ENCODE results near the gene ELOVL4. TPM values are rescaled to one million over a fixed set of nuclear protein-coding genes. Genes with fewer than 3 reads are reported as not detected.

Gene ELOVL4
- total RNA-seq, 1 donor from 2014 or later: 6.8 TPM

GRCh38 chr6:79911992-79912391, 35.4 kb downstream of the ELOVL4 start:
- peak; percentile 68 for ATAC-seq

GRCh38 chr6:79909517-79909916, 37.8 kb downstream of the ELOVL4 start:
- no peak for ATAC-seq

DNA sequence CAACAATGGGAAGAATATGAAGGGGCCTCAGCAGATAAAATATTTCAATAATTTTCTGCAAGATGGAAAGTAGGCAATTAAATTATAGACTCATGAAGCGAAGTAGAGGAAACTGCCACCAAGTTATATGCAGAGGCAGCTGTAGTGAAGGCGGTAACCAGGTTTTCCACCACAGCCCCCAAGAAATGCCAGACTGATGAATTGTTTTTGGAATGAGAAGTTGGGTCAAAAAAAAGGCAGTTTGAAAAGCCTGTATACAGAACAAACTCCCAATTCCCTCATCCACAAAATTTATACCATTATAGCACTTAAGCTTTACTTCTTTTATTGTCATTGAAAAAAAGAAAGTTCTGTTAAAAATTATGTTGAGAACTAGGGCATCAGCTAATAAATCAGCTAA, 45.3 kb downstream of the ELOVL4 start:
- ATAC-seq: no peak

- no peak for ATAC-seq
Measured at GRCh38 chr6:79898076-79898475, 49.3 kb downstream of the ELOVL4 start.

GRCh38 chr6:79896075-79896449, 51.3 kb downstream of the ELOVL4 start:
- peak; percentile 11 for ATAC-seq

DNA sequence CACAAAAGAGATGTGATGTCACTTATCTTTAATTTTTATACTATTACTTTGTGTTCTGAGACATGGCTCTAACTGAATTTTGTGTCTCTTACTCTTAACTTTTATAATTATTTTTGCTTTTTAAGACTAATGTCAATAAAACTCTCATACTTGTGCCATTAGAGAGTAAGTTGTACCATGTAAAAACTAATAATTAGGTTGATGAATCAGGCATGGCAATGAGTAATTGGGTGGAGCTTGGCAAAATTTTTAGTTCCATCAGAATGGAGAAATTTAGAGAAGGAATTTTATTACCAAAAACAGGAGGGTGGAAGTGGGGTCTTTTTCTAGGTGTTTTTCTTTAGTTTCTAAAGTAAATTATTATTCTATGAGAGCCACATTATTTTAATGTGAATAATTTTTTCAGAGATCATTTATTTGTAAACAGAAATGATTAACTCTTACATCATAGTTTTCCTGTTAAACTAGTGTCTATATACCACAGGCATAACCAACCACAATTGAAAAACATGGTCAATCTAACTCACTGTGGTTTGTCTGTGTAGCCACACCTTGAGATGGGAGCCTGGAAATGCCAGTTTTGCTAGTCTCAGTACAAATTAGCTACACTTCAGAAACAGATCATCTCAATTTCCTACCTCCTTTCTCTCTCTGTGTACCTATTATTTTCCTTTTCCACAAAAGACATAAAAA, 51.8 kb downstream of the ELOVL4 start:
- ATAC-seq: peak; percentile 97

DNA sequence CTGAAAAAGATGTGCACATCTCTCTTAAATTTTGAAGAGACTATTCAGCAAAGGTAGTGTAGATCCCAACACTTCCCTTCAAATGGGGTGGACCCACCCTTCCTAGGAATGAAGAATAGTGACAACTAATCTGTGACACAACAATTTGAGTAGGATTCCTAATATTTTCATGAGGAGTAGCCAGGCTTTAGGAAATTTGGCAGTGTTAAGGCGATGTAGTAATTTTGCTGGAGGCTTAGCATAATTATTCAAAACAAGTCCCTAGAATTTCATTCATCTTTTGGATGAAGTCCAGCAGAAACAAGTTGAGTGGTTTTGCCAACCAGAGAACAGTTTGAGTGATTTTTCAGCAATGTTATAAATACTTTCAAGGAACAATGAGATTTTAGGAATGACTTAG, 52.4 kb downstream of the ELOVL4 start:
- ATAC-seq: peak; percentile 69

DNA sequence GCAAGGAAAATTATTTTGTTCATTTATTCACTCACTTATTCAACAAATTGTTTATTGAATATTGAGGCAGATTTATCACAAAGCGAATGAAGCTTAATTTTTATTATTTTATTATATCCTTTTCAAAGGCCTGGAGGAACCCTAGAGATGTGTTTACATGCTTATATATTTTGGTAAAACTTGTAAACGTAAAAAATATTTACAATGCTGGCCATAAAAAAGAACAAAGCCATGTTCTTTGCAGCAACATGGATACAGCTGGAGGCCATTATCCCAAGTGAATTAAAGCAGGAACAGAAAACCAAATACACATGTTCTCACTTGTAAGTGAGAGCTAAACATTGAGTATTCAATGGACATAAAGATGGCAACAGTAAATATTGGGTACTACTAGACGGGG, 58.8 kb downstream of the ELOVL4 start:
- ATAC-seq: no peak

- ATAC-seq: peak; percentile 54
Measured at GRCh38 chr6:79878142-79878748, 69.1 kb downstream of the ELOVL4 start.

GRCh38 chr6:79874531-79875134, 72.7 kb downstream of the ELOVL4 start:
- no peak for ATAC-seq

DNA sequence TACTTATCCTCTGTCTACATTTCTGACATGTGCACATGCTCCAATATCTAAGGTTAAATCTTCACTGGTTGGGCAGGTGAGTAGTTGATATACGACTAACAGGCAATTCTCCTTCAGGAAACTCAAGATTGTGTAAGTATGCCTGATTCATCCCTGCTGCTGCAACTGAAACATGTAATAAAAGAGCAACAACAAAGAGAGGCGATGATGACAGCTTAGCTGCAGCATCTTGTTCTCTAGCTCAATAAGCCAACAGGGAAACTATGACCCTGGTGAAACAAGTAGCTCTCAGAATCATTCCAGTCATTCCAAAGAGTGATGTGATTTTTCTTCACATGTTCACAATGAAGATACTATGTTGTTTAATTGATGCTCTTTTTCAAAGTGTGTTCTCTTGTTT, 74.4 kb downstream of the ELOVL4 start:
- peak; percentile 91 for ATAC-seq

- ATAC-seq: peak; percentile 85
Measured at GRCh38 chr6:79872303-79872702, 75.0 kb downstream of the ELOVL4 start.

GRCh38 chr6:79869600-79870084, 77.7 kb downstream of the ELOVL4 start:
- ATAC-seq: peak; percentile 84

DNA sequence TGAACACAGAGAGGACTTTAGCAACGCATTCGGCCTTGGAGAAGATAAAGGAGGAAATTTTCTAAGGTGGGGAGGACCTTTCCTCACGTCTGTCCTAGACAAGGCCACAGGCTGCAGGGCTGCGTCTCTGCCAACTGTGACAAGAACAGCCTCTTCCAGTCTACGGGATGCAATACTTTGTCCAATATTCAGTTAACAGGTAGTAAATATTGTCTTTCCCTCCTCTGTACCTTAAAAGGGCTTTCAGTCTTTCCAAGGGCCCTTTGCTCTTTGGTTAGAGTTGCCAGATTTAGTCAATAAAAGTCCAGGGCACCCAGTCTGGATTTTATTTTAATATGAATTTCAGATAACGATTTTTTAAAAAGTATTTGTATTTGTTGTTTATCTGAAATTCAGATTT, 78.2 kb downstream of the ELOVL4 start:
- no peak for ATAC-seq

- ATAC-seq: no peak
Measured at GRCh38 chr6:79868098-79868722, 79.1 kb downstream of the ELOVL4 start.

Other genes with a start within 250 kb of the ELOVL4 start
- 11.0 TPM for gene TTK, start 57.1 kb upstream of the ELOVL4 start, total RNA-seq
- gene BCKDHB, start 159.1 kb upstream of the ELOVL4 start, total RNA-seq: 12.9 TPM

Data from esophagus mucosa (tissue), 1 donor.